AG04449 (cell line): ENCODE results near the gene CPA2.

ENCODE experiments used
- CTCF ChIA-PET: fragments of 350-600 bp; formaldehyde crosslinking; extraction: SDS; loops from one replicate; lab custom pipeline; 2021; ENCODE audit warnings: antibody characterized with exemption; lab: Yijun Ruan, JAX
- POLR2A ChIA-PET: fragments of 400-600, 350-600 bp; formaldehyde crosslinking; extraction: SDS; loops from one replicate; lab custom pipeline; 2020; ENCODE audit warnings: antibody characterized with exemption, inconsistent platforms; lab: Yijun Ruan, JAX
- DNase-seq: peaks from one replicate; pipeline ENCODE4 v3.0.0-alpha.2; 2010; ENCODE audit warnings: low read depth, low spot score
- H3K4me3 ChIP-seq: 2 replicates; pipeline ENCODE4 v1.5.1; 2011; ENCODE audit warnings: low read depth, mild to moderate bottlenecking, control low read depth, low read length
- TF ChIP-seq, protein P1 (sequence below): IDR thresholded peaks from one replicate; pipeline ENCODE4 v1.5.1; 2011; ENCODE audit warnings: mild to moderate bottlenecking, moderate library complexity, low read length, control low read depth, inconsistent platforms; ENCODE audit not compliant: insufficient read depth; ENCODE audit errors: missing control alignments

Gene CPA2

DNA sequence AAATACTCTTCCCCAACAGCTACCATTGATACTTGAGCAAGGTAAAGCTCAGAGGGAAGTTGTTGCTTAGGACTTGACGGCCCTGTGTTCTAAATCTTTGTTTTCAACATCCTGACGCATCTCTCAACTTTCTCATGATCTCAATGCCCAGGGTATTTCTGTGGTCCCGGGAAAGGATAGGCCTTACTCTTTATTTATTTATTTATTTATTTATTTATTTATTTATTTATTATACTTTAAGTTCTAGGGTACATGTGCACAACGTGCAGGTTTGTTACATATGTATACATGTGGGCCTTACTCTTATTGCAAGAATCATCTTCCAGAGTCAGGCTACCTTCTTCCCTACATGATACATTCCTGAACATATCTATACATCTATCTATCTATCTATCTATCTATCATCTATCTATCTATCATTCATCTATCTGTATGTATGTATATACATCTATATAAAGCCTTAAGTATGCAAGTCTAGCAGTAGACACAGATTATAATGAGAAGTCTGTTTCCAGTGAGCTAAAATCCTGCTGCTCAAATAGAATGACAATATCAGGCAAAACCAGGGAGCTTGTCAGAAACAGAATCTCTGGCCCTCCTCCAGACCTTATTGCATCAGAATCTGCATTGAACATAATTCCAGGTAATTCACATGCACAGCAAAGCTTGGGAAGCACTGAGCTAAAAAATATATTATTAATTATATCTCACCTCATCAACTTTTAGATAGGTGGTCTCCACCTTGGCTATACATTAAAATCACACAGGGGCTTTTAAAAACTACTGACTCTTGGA lies 65.8 kb downstream of the CPA2 start:
- POLR2A ChIA-PET: no interaction called here
- TF ChIP-seq, protein P1, sequence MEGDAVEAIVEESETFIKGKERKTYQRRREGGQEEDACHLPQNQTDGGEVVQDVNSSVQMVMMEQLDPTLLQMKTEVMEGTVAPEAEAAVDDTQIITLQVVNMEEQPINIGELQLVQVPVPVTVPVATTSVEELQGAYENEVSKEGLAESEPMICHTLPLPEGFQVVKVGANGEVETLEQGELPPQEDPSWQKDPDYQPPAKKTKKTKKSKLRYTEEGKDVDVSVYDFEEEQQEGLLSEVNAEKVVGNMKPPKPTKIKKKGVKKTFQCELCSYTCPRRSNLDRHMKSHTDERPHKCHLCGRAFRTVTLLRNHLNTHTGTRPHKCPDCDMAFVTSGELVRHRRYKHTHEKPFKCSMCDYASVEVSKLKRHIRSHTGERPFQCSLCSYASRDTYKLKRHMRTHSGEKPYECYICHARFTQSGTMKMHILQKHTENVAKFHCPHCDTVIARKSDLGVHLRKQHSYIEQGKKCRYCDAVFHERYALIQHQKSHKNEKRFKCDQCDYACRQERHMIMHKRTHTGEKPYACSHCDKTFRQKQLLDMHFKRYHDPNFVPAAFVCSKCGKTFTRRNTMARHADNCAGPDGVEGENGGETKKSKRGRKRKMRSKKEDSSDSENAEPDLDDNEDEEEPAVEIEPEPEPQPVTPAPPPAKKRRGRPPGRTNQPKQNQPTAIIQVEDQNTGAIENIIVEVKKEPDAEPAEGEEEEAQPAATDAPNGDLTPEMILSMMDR: no peak
- DNase-seq: no peak
- H3K4me3 ChIP-seq: no peak overlapping the region
- CTCF ChIA-PET: interaction anchor here (1.0 to 1.3 kb wide), 2 partner anchors 18 to 159 kb away, joined by 3 read pairs; no protein-coding TSS in a partner anchor

DNA sequence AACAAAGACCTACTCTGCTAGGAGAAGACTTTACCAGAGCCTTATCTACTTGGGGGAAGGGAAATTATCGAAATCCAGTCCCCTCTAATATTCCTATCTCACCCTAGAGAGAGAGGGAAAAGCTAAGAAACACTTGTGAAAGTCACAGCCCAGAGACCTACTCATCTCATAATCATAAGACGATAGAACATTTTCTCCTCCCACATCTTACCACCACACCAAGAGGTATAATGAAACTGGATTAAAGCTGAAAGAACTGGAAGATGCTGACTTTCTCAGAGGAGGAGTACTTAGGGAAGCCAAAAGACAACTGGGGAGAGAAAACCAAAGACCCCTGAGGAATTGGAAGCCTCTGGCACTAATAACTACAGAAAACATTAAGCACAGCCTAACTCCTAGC lies 67.2 kb downstream of the CPA2 start:
- ChIA-PET POLR2A (no interaction called here), CTCF (interaction anchor here (0.9 to 1.0 kb wide), 2 partner anchors 11 to 16 kb away, joined by 3 read pairs; partner anchors contain the start of gene CPA5)

DNA sequence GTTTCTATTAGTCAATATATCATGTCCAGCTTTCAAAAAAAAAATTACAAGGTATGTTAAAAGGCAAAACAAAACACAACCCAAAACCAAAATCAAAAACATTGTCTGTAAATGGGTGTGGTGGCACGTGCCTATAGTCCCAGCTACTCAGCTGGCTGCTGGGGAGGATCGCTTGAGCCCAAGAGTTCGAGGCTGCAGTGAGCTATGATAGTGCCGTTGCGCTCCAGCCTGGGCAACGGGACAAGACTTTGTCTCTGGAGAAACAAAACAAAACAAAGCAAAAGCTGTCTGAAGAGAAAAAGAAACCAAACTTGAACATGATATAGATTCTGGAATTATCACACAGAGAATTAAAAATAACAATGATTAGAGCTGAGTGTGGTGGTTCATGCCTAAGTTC lies 67.6 kb downstream of the CPA2 start:
- no peak for DNase-seq
- TF ChIP-seq, protein P1: no peak
- ChIA-PET POLR2A (no interaction called here), CTCF (interaction anchor here (0.9 kb wide), 1 partner anchor 10 kb away, joined by 3 read pairs; the partner anchor contains the start of gene CPA5)
- H3K4me3 ChIP-seq: no peak overlapping the region

More for the DNA sequence above, 67.2 kb downstream of the CPA2 start:
- TF ChIP-seq, protein P1: no peak
- H3K4me3 ChIP-seq: no peak overlapping the region
- DNase-seq: no peak

DNA sequence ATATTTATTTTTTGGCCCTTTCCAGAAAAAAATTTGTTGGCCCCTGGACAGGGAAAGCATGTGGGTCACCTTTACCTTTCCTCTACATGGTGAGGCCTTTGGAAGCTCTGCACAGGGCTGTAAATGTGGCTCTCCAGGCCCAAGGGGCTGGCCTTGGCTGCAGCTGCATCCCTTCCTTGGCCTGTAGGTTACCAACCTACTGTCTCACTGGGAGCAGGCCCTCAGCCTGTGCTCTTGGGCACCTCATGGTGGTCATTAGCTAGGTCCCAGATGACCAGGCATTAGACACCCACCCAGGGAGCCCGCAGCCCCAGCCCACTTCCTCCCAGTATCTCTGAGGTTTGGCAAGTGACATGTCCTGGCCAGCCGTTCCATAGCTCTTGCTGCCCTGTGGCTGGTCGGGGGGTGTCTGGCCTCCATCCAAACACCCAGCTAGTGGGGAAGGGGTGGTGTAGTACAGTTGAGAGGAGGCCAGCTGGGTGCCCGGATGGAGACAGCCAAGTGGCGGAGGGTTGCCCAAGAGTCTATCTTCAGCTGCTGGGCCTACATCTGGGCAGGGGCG lies 70.8 kb downstream of the CPA2 start:
- no peak for DNase-seq
- ChIA-PET POLR2A (no interaction called here), CTCF (interaction anchor here (0.7 kb wide), 1 partner anchor 28 kb away, joined by 3 read pairs; no protein-coding TSS in a partner anchor)
- H3K4me3 ChIP-seq: no peak overlapping the region
- TF ChIP-seq, protein P1: no peak

DNA sequence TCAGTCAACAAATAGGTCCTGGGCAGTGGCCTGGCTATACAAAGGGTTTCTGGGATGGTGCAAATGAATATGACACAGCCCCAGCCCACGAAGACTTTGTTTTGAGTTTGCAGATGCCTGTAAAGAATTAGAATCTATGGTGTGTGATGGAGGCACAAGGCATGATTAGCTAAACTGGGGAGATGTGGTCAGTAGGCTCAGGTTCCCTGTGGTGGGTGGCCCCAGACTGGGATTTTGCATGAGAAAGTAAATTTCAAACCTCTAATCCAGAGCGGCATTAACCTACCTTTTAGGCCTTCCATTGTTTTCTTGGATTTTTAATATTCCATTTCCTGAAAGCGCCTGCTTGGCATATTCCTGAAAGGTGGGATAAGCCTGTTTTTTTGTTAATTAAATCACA lies 71.6 kb downstream of the CPA2 start:
- ChIA-PET CTCF (no interaction called here), POLR2A (no interaction called here)
- no peak for DNase-seq
- TF ChIP-seq, protein P1: no peak
- H3K4me3 ChIP-seq: no peak overlapping the region
